Suprapubic skin (tissue), 4 donors: Measurements from ENCODE around the gene IFFO2. TPM values are rescaled to one million over a fixed set of nuclear protein-coding genes. Genes with fewer than 3 reads are reported as not detected.

ENCODE experiments used
- DNase-seq, 2 donors: peaks; one replicate each; pipeline ENCODE4 v3.0.0-alpha.2; 2019; ENCODE audit warnings: low spot score in 2 of 2
- H3K27ac ChIP-seq: fragments of 200-600 bp; sonication (generic); one replicate; pipeline ENCODE4 v1.5.1; 2019
- H3K27me3 ChIP-seq: fragments of 200-600 bp; sonication (generic); one replicate; pipeline ENCODE4 v1.5.1; 2019
- H3K36me3 ChIP-seq: fragments of 200-600 bp; sonication (generic); one replicate; pipeline ENCODE4 v1.5.1; 2019
- H3K4me1 ChIP-seq: fragments of 200-600 bp; sonication (generic); one replicate; pipeline ENCODE4 v1.5.1; 2019
- H3K4me3 ChIP-seq: fragments of 200-600 bp; sonication (generic); one replicate; pipeline ENCODE4 v1.5.1; 2019; ENCODE audit warnings: mild to moderate bottlenecking
- H3K9me3 ChIP-seq: fragments of 200-600 bp; sonication (generic); one replicate; pipeline ENCODE4 v1.5.1; 2019
- EP300 ChIP-seq: sonication (generic); formaldehyde crosslinking; IDR thresholded peaks from one replicate; pipeline ENCODE4 v1.6.1; 2017; ENCODE audit warnings: antibody characterized with exemption
- POLR2A ChIP-seq, 2 donors: fragments of 450-650 bp; IDR thresholded peaks; one replicate each; pipeline ENCODE4 v1.6.1; 2017; ENCODE audit warnings: antibody characterized with exemption in 2 of 2, mild to moderate bottlenecking in 2 of 2, moderate library complexity in 2 of 2
- POLR2AphosphoS5 ChIP-seq, 3 donors: sonication (generic); formaldehyde crosslinking; IDR thresholded peaks; one replicate each; pipeline ENCODE4 v1.6.1; 2017; ENCODE audit warnings: antibody characterized with exemption in 3 of 3
- WGBS: methylation state at CpG from one replicate; pipeline ENCODE4 v1.1.5; 2018; 5-methylcytosine and 5-hydroxymethylcytosine counted together
- total RNA-seq, 4 donors: library from RNA; depleted of rRNA; stranded (reverse); fragments of >200 nt; gene quantifications; one replicate each; pipeline ENCODE4 v1.1.0, GENCODE V29; 2016
- TF ChIP-seq, protein P1 (sequence below), 2 donors: fragments of 200-600 bp in 1 of 2; fragments of 450-650 bp in 1 of 2; sonication (generic) in 1 of 2; IDR thresholded peaks; one replicate each; pipeline ENCODE4 v1.5.1; 2016 to 2019; ENCODE audit warnings: antibody characterized with exemption in 2 of 2, mild to moderate bottlenecking in 1 of 2, moderate library complexity in 1 of 2

IFFO2 gene
- total RNA-seq, 4 donors from 2014 or later = 327 to 569 (median 449) TPM

DNA sequence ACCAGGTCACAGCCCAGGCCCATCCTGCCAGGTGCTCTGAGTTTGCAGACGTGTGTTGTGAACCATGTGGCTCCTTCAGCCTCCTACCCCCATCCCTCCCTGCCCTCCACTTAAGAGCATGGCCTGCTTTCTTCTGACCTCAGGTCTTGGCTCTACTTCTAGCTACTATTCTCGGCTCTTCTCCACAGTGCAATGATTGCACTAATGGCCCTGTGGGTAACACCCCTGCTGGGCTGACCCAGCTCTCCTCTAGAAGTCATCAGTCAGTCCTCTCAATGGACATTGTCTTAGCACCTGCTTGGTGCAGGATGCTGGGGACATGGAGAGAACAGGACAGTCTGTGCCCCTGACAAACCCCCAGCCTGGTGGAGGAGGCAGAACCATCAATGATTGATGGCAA is 22.2 kb upstream of the IFFO2 start:
- Histone ChIP-seq H3K27ac (no peak overlapping the region), H3K4me3 (no peak overlapping the region), H3K27me3 (no peaks in the 10 kb centered on the region), H3K36me3 (no peaks in the 10 kb centered on the region), H3K4me1 (no peaks in the 10 kb centered on the region), H3K9me3 (no peaks in the 10 kb centered on the region)
- TF ChIP-seq, protein P1, sequence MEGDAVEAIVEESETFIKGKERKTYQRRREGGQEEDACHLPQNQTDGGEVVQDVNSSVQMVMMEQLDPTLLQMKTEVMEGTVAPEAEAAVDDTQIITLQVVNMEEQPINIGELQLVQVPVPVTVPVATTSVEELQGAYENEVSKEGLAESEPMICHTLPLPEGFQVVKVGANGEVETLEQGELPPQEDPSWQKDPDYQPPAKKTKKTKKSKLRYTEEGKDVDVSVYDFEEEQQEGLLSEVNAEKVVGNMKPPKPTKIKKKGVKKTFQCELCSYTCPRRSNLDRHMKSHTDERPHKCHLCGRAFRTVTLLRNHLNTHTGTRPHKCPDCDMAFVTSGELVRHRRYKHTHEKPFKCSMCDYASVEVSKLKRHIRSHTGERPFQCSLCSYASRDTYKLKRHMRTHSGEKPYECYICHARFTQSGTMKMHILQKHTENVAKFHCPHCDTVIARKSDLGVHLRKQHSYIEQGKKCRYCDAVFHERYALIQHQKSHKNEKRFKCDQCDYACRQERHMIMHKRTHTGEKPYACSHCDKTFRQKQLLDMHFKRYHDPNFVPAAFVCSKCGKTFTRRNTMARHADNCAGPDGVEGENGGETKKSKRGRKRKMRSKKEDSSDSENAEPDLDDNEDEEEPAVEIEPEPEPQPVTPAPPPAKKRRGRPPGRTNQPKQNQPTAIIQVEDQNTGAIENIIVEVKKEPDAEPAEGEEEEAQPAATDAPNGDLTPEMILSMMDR (IDR thresholded peaks at IDR 0.05) = no peak
- TF ChIP-seq POLR2A (IDR thresholded peaks at IDR 0.05) = no peak
- TF ChIP-seq POLR2AphosphoS5 (IDR thresholded peaks at IDR 0.05) = no peak
- no peak for TF ChIP-seq EP300
- DNase-seq = no peak
- WGBS = 68% methylated on average over 2 of the region's 2 CpGs

DNA sequence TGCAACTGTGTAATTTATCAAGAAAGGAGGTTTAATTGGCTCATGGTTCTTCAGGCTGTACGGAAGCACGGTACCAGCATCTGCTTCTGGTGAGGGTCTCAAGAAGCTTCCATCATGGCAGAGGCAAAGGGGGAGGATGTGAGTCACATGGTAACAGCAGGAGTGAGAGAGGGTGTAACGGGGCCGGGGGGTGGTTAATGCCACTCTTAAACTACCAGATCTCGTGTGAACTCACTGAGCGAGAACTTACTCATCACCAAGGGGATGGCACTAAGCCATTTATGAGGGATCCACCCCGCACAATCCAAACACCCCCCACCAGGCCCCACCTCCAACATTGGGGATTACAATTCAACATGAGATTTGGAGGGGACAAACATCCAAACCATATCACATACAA is 21.0 kb upstream of the IFFO2 start:
- Histone ChIP-seq H3K27ac (no peak overlapping the region), H3K27me3 (no peaks in the 10 kb centered on the region), H3K36me3 (no peaks in the 10 kb centered on the region), H3K9me3 (no peaks in the 10 kb centered on the region), H3K4me1 (peaks cover 6% of the 10 kb centered on the region), H3K4me3 (no peak overlapping the region)
- WGBS = 76% methylated on average over 7 of the region's 7 CpGs
- TF ChIP-seq EP300 (no peak), POLR2AphosphoS5 (IDR thresholded peaks at IDR 0.05) (no peak), POLR2A (IDR thresholded peaks at IDR 0.05) (no peak)
- TF ChIP-seq, protein P1 (IDR thresholded peaks at IDR 0.05) = no peak
- peak in 1 of 2 donors; percentile 36 for DNase-seq

DNA sequence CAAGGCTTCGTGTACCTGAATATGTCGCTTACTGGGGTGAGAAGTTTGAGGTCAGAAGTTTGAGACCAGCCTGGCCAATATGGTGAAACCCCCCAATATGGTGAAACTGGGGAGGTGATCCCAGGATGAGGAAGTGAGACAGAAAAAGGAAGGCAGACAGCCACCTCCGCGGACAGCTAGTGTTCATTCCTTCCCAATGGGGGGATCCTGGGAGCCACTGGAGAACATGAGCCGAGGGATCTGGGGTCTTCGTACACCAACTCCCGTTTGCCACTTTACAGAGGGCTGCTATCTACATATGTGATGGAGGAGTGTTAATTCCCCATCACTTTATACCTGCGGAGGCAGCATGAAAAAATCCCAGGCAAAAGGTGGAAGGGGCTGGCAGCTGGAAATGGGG is 19.6 kb upstream of the IFFO2 start:
- no peaks in the 10 kb centered on the region for H3K36me3 ChIP-seq
- DNase-seq = peak in 1 of 2 donors; percentile 35
- WGBS = 93% methylated on average over 8 of the region's 8 CpGs
- no peaks in the 10 kb centered on the region for H3K9me3 ChIP-seq
- TF ChIP-seq, protein P1 (IDR thresholded peaks at IDR 0.05) = no peak
- no peak for TF ChIP-seq POLR2A (IDR thresholded peaks at IDR 0.05)
- TF ChIP-seq EP300 = no peak
- no peak for TF ChIP-seq POLR2AphosphoS5 (IDR thresholded peaks at IDR 0.05)
- no peak overlapping the region for H3K4me3 ChIP-seq
- no peak overlapping the region for H3K27ac ChIP-seq
- peaks cover 9% of the 10 kb centered on the region for H3K4me1 ChIP-seq
- no peaks in the 10 kb centered on the region for H3K27me3 ChIP-seq

DNA sequence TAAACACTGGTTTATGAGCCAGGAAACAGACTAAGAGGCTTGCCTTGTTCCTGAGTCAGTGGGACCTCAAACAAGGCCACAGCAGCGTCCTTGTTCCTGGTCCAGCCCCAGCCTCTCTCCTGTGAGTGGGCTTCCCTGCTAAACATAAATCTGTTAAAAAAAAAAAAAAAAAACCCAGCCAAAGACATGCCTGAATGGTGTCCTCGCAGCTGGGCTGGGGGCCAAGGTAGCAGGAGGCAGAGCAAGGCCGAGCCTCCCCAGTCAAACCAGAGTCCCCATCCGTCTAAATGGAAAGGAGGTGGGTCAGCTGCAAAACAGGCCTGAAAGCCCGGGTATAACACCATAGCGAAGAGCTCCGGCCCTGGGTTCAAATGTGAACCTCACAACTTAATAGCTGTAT is 18.1 kb upstream of the IFFO2 start:
- 74% methylated on average over 7 of the region's 7 CpGs for WGBS
- H3K9me3 ChIP-seq = no peaks in the 10 kb centered on the region
- H3K4me1 ChIP-seq = peaks cover 9% of the 10 kb centered on the region
- no peak for TF ChIP-seq POLR2AphosphoS5 (IDR thresholded peaks at IDR 0.05)
- no peaks in the 10 kb centered on the region for H3K36me3 ChIP-seq
- no peaks in the 10 kb centered on the region for H3K27me3 ChIP-seq
- H3K4me3 ChIP-seq = no peak overlapping the region
- no peak overlapping the region for H3K27ac ChIP-seq
- peak in 1 of 2 donors; percentile 40 for DNase-seq

DNA sequence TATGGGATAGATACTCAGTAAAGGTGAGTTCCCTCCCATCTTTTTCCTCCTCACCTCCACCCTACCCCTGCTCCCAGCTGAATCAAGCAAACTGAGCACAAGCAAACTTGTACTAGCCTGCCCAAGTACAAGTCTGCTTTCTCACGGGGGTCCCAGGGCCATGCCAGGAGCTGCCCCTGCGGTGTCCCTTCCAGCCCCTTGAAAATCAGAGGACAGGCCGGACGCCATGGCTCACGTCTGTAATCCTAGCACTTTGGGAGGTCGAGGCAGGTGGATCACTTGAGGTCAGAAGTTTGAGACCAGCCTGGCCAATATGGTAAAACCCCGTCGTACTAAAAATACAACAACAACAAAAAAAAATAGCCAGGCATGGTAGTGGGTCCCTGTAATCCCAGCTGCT is 17.5 kb upstream of the IFFO2 start:
- WGBS = 84% methylated on average over 8 of the region's 8 CpGs

More for the DNA sequence above, 17.5 kb upstream of the IFFO2 start:
- no peak for TF ChIP-seq POLR2AphosphoS5 (IDR thresholded peaks at IDR 0.05)
- TF ChIP-seq POLR2A (IDR thresholded peaks at IDR 0.05) = no peak
- TF ChIP-seq EP300 = no peak
- TF ChIP-seq, protein P1 (IDR thresholded peaks at IDR 0.05) = no peak
- H3K27me3 ChIP-seq = no peaks in the 10 kb centered on the region
- no peak overlapping the region for H3K27ac ChIP-seq
- H3K4me1 ChIP-seq = peaks cover 9% of the 10 kb centered on the region
- H3K36me3 ChIP-seq = no peaks in the 10 kb centered on the region
- no peaks in the 10 kb centered on the region for H3K9me3 ChIP-seq
- DNase-seq = peak in 1 of 2 donors; percentile 49
- H3K4me3 ChIP-seq = no peak overlapping the region
